HG03457 (cell line): ENCODE measurements around the gene PAX2.

Experiments used
- ATAC-seq: cut with Tn5 transposase; IDR thresholded peaks from one replicate; pipeline ENCODE4 v1.9.1; 2021; ENCODE audit warnings: moderate number of reproducible peaks; ENCODE audit not compliant: unreplicated experiment

Gene PAX2

GRCh38 chr10:100782461-100783244 lies 37.3 kb downstream of the PAX2 start:
- no peak for ATAC-seq

GRCh38 chr10:100784126-100784525 lies 38.7 kb downstream of the PAX2 start:
- no peak for ATAC-seq

- ATAC-seq = no peak
Observed at GRCh38 chr10:100786591-100786990, 41.2 kb downstream of the PAX2 start.

- ATAC-seq = no peak
Observed at GRCh38 chr10:100788002-100788903, 42.9 kb downstream of the PAX2 start.

GRCh38 chr10:100790761-100791208 lies 45.4 kb downstream of the PAX2 start:
- ATAC-seq = no peak

- no peak for ATAC-seq
Observed at GRCh38 chr10:100791369-100792058, 46.1 kb downstream of the PAX2 start.

GRCh38 chr10:100792574-100792973 lies 47.2 kb downstream of the PAX2 start:
- ATAC-seq = no peak

- ATAC-seq = no peak
Observed at GRCh38 chr10:100793055-100793454, 47.7 kb downstream of the PAX2 start.

GRCh38 chr10:100799881-100800280 lies 54.5 kb downstream of the PAX2 start:
- no peak for ATAC-seq

GRCh38 chr10:100800931-100801330 lies 55.5 kb downstream of the PAX2 start:
- ATAC-seq = no peak

GRCh38 chr10:100802196-100802595 lies 56.8 kb downstream of the PAX2 start:
- ATAC-seq = no peak

- ATAC-seq = no peak
Observed at GRCh38 chr10:100802607-100803006, 57.2 kb downstream of the PAX2 start.

GRCh38 chr10:100803492-100803891 lies 58.1 kb downstream of the PAX2 start:
- no peak for ATAC-seq

- no peak for ATAC-seq
Observed at GRCh38 chr10:100803908-100804307, 58.5 kb downstream of the PAX2 start.

- ATAC-seq = no peak
Observed at GRCh38 chr10:100805543-100806355, 60.4 kb downstream of the PAX2 start.

GRCh38 chr10:100806356-100806645 lies 60.9 kb downstream of the PAX2 start:
- ATAC-seq = no peak

- no peak for ATAC-seq
Observed at GRCh38 chr10:100807241-100807951, 62.0 kb downstream of the PAX2 start.

GRCh38 chr10:100808876-100809275 lies 63.5 kb downstream of the PAX2 start:
- ATAC-seq = no peak

GRCh38 chr10:100810091-100810834 lies 64.9 kb downstream of the PAX2 start:
- ATAC-seq = no peak

- no peak for ATAC-seq
Observed at GRCh38 chr10:100810835-100811116, 65.4 kb downstream of the PAX2 start.
